ENCODE results near the gene NFIB.

The NFIB gene

GRCh38 chr9:14095277-14095676, 218.7 kb downstream of the NFIB start:
- DNase-seq: no peak

GRCh38 chr9:14094491-14094890, 219.4 kb downstream of the NFIB start:
- no peak for DNase-seq

GRCh38 chr9:14092344-14092743, 221.6 kb downstream of the NFIB start:
- no peak for DNase-seq

- no peak for DNase-seq
These were observed 224.7 kb downstream of the NFIB start for GRCh38 chr9:14089051-14089803.

GRCh38 chr9:14087576-14087975, 226.4 kb downstream of the NFIB start:
- DNase-seq: no peak

GRCh38 chr9:14086495-14086894, 227.4 kb downstream of the NFIB start:
- DNase-seq: no peak

GRCh38 chr9:14085810-14086209, 228.1 kb downstream of the NFIB start:
- no peak for DNase-seq

- DNase-seq: no peak
These were observed 229.1 kb downstream of the NFIB start for GRCh38 chr9:14084867-14085266.

- DNase-seq: no peak
These were observed 230.6 kb downstream of the NFIB start for GRCh38 chr9:14083366-14083765.

GRCh38 chr9:14082732-14083131, 231.2 kb downstream of the NFIB start:
- DNase-seq: no peak

- no peak for DNase-seq
These were observed 232.2 kb downstream of the NFIB start for GRCh38 chr9:14081745-14082144.

GRCh38 chr9:14080959-14081542, 232.9 kb downstream of the NFIB start:
- DNase-seq: no peak

GRCh38 chr9:14079440-14079839, 234.5 kb downstream of the NFIB start:
- DNase-seq: no peak

- no peak for DNase-seq
These were observed 236.3 kb downstream of the NFIB start for GRCh38 chr9:14077672-14078071.

GRCh38 chr9:14075218-14075617, 238.7 kb downstream of the NFIB start:
- no peak for DNase-seq

GRCh38 chr9:14072850-14073249, 241.1 kb downstream of the NFIB start:
- no peak for DNase-seq

GRCh38 chr9:14071484-14071883, 242.5 kb downstream of the NFIB start:
- DNase-seq: no peak

GRCh38 chr9:14068690-14069089, 245.3 kb downstream of the NFIB start:
- no peak for DNase-seq

- DNase-seq: no peak
These were observed 247.1 kb downstream of the NFIB start for GRCh38 chr9:14066831-14067230.

- DNase-seq: no peak
These were observed 247.9 kb downstream of the NFIB start for GRCh38 chr9:14066032-14066431.

GRCh38 chr9:14064940-14065339, 249.0 kb downstream of the NFIB start:
- DNase-seq: no peak

GRCh38 chr9:14063756-14064155, 250.2 kb downstream of the NFIB start:
- DNase-seq: no peak

GRCh38 chr9:14062586-14063221, 251.2 kb downstream of the NFIB start:
- no peak for DNase-seq

- no peak for DNase-seq
These were observed 251.9 kb downstream of the NFIB start for GRCh38 chr9:14061936-14062585.

Measured in SHP77 treated with DMSO at 0.1 percent for 48 hours (cell line).